CD4-positive, CD25-positive, alpha-beta regulatory T cell (primary cell): Measurements from ENCODE around the gene CRLF2. TPM values are rescaled to one million over a fixed set of nuclear protein-coding genes. Genes with fewer than 3 reads are reported as not detected.

ENCODE experiments used
- ATAC-seq, 2 donors: fragments of 150-1000 bp; cut with Tn5 transposase; one replicate each; pipeline ENCODE4 v1.10.0; 2021; ENCODE audit warnings: low read depth in 2 of 2, moderate number of reproducible peaks in 2 of 2, moderate library complexity in 1 of 2
- DNase-seq, 3 donors: peaks; one replicate each; pipeline versions ENCODE4 v3.0.0 to v3.0.0-alpha.2; 2012 to 2022; ENCODE audit warnings: mixed read lengths in 1 of 3
- H3K27ac ChIP-seq: one replicate; pipeline ENCODE4 v1.7.0; 2013; ENCODE audit warnings: mild to moderate bottlenecking, low read length; ENCODE audit not compliant: insufficient read depth, poor library complexity, severe bottlenecking
- H3K27me3 ChIP-seq: one replicate; pipeline ENCODE4 v1.7.0; 2013; ENCODE audit warnings: low read length; ENCODE audit not compliant: control insufficient read depth, insufficient read depth
- H3K36me3 ChIP-seq: one replicate; pipeline ENCODE4 v1.7.0; 2013; ENCODE audit warnings: mild to moderate bottlenecking, low read length, moderate library complexity; ENCODE audit not compliant: control insufficient read depth, insufficient read depth
- H3K4me1 ChIP-seq: 2 replicates; pipeline ENCODE4 v1.7.0; 2013; ENCODE audit warnings: mild to moderate bottlenecking, low read length; ENCODE audit not compliant: insufficient read depth, control insufficient read depth, poor library complexity, severe bottlenecking
- H3K4me3 ChIP-seq: one replicate; pipeline ENCODE4 v1.7.0; 2013; ENCODE audit warnings: low read depth, mild to moderate bottlenecking, low read length, moderate library complexity
- H3K9me3 ChIP-seq, 2 experiments: 1 replicate in 1 of 2; 2 replicates in 1 of 2; pipeline ENCODE4 v1.7.0; 2013; ENCODE audit warnings: low read length in 2 of 2, mild to moderate bottlenecking in 1 of 2, moderate library complexity in 1 of 2; ENCODE audit not compliant: control insufficient read depth in 2 of 2
- H3K27ac Mint-ChIP-seq, 3 donors: one replicate each; pipeline ENCODE4 v1.8.0; 2020 to 2022; ENCODE audit warnings: mild to moderate bottlenecking in 3 of 3, mixed read lengths in 3 of 3, moderate library complexity in 2 of 3
- H3K27me3 Mint-ChIP-seq: one replicate; pipeline ENCODE4 v1.8.0; 2022; ENCODE audit warnings: mild to moderate bottlenecking, mixed read lengths
- H3K36me3 Mint-ChIP-seq: one replicate; pipeline ENCODE4 v1.8.0; 2020; ENCODE audit warnings: mixed read lengths
- H3K4me1 Mint-ChIP-seq, 4 donors: one replicate each; pipeline ENCODE4 v1.8.0; 2020 to 2022; ENCODE audit warnings: mixed read lengths in 4 of 4, mild to moderate bottlenecking in 1 of 4
- H3K4me3 Mint-ChIP-seq, 4 donors: one replicate each; pipeline ENCODE4 v1.8.0; 2020 to 2022; ENCODE audit warnings: mild to moderate bottlenecking in 4 of 4, mixed read lengths in 4 of 4, moderate library complexity in 3 of 4
- H3K9me3 Mint-ChIP-seq, 7 donors: one replicate each; pipeline ENCODE4 v1.8.0; 2020 to 2022; ENCODE audit warnings: mixed read lengths in 7 of 7, mild to moderate bottlenecking in 3 of 7, moderate library complexity in 2 of 7
- polyA plus RNA-seq, 4 donors: library from polyadenylated mRNA; unstranded; fragments of 300-500 nt; fragmentation: Illumina TruSeq; gene quantifications; one replicate each; pipeline ENCODE4 v1.2.3, GENCODE V29; 2021
- total RNA-seq: library from RNA; stranded (reverse); gene quantifications from one replicate; pipeline ENCODE4 v1.2.3, GENCODE V29; 2022

The CRLF2 gene
- total and polyA plus RNA-seq, 5 donors from 2014 or later, result 1.2 to 1.4 TPM; not detected in 3

GRCh38 chrX:1151378-1152077 is 60.9 kb downstream of the CRLF2 start:
- peaks cover 0 to 4% (median 0%) of the 10 kb centered on the region in 4 donors for H3K4me1 Mint-ChIP-seq
- H3K36me3 Mint-ChIP-seq, result no peaks in the 10 kb centered on the region
- no peak overlapping the region for H3K4me3 Mint-ChIP-seq
- no peak overlapping the region for H3K27ac Mint-ChIP-seq
- DNase-seq (no peak), ATAC-seq (no peak)
- Histone ChIP-seq H3K9me3 (no peaks in the 10 kb centered on the region), H3K27me3 (no peaks in the 10 kb centered on the region), H3K4me1 (no peaks in the 10 kb centered on the region), H3K4me3 (no peak overlapping the region), H3K36me3 (no peaks in the 10 kb centered on the region), H3K27ac (no peak overlapping the region)
- peaks cover 9% of the 10 kb centered on the region for H3K27me3 Mint-ChIP-seq
- peaks cover 0 to 2% (median 0%) of the 10 kb centered on the region in 7 donors for H3K9me3 Mint-ChIP-seq

- Mint-ChIP-seq H3K4me1 (peaks cover 0 to 4% (median 0%) of the 10 kb centered on the region in 4 donors), H3K27ac (no peak overlapping the region), H3K4me3 (no peak overlapping the region), H3K27me3 (peaks cover 9% of the 10 kb centered on the region), H3K36me3 (no peaks in the 10 kb centered on the region), H3K9me3 (peaks cover 0 to 2% (median 0%) of the 10 kb centered on the region in 7 donors)
- Histone ChIP-seq H3K4me1 (no peaks in the 10 kb centered on the region), H3K4me3 (no peak overlapping the region), H3K9me3 (no peaks in the 10 kb centered on the region), H3K27me3 (no peaks in the 10 kb centered on the region), H3K27ac (no peak overlapping the region), H3K36me3 (no peaks in the 10 kb centered on the region)
- ATAC-seq, result no peak
- DNase-seq, result no peak
These were observed 61.7 kb downstream of the CRLF2 start for GRCh38 chrX:1150569-1151347.

GRCh38 chrX:1147611-1148515 is 64.6 kb downstream of the CRLF2 start:
- no peaks in the 10 kb centered on the region for H3K36me3 Mint-ChIP-seq
- no peak overlapping the region for H3K4me3 Mint-ChIP-seq
- no peak for ATAC-seq

GRCh38 chrX:1144293-1144692 is 68.2 kb downstream of the CRLF2 start:
- Mint-ChIP-seq H3K27ac (no peak overlapping the region), H3K27me3 (no peaks in the 10 kb centered on the region), H3K4me3 (no peak overlapping the region), H3K4me1 (no peaks in the 10 kb centered on the region), H3K9me3 (peaks cover 0 to 1% (median 0%) of the 10 kb centered on the region in 7 donors), H3K36me3 (no peaks in the 10 kb centered on the region)
- Histone ChIP-seq H3K27ac (no peak overlapping the region), H3K4me1 (no peaks in the 10 kb centered on the region), H3K27me3 (no peaks in the 10 kb centered on the region), H3K9me3 (no peaks in the 10 kb centered on the region), H3K36me3 (no peaks in the 10 kb centered on the region), H3K4me3 (no peak overlapping the region)
- no peak for DNase-seq
- no peak for ATAC-seq

More at GRCh38 chrX:1147611-1148515, 64.6 kb downstream of the CRLF2 start:
- no peak overlapping the region for H3K4me3 ChIP-seq
- no peaks in the 10 kb centered on the region for H3K9me3 ChIP-seq
- H3K4me1 ChIP-seq, result no peaks in the 10 kb centered on the region
- Mint-ChIP-seq H3K9me3 (peaks cover 0 to 2% (median 0%) of the 10 kb centered on the region in 7 donors), H3K27ac (no peak overlapping the region), H3K27me3 (peaks cover 5% of the 10 kb centered on the region), H3K4me1 (peaks cover 0 to 4% (median 0%) of the 10 kb centered on the region in 4 donors)
- no peak for DNase-seq
- H3K36me3 ChIP-seq, result no peaks in the 10 kb centered on the region
- no peaks in the 10 kb centered on the region for H3K27me3 ChIP-seq
- no peak overlapping the region for H3K27ac ChIP-seq

Other genes with a start within 250 kb of the CRLF2 start
- not detected for gene CSF2RA, start 56.2 kb upstream of the CRLF2 start, total RNA-seq
- not detected for gene CSF2RA, start 56.2 kb upstream of the CRLF2 start, polyA plus RNA-seq
- gene IL3RA, start 124.1 kb upstream of the CRLF2 start, total RNA-seq, result 1.2 TPM
- gene IL3RA, start 124.1 kb upstream of the CRLF2 start, polyA plus RNA-seq, result under 1 TPM in 1 of 4 donors, not detected in 3; 0.18 TPM
- gene SLC25A6, start 179.5 kb upstream of the CRLF2 start, total RNA-seq, result 277 TPM
- 100 to 1,000 TPM; 388 to 535 (median 492) TPM for gene SLC25A6, start 179.5 kb upstream of the CRLF2 start, polyA plus RNA-seq
- 47.7 TPM for gene ASMTL, start 240.3 kb upstream of the CRLF2 start, total RNA-seq
- gene ASMTL, start 240.3 kb upstream of the CRLF2 start, polyA plus RNA-seq, result 10 to 100 TPM; 32.1 to 50.1 (median 41.0) TPM